Lung (tissue), 12 donors: ENCODE measurements around the gene ADTRP. TPM values are rescaled to one million over a fixed set of nuclear protein-coding genes. Genes with fewer than 3 reads are reported as not detected.

ENCODE experiments used
- ATAC-seq: fragments of 200-7000 bp; cut with Tn5 transposase; one replicate; pipeline ENCODE4 v1.9.1; 2020; ENCODE audit warnings: moderate number of reproducible peaks; ENCODE audit not compliant: insufficient read depth, low FRiP score
- DNase-seq, 3 donors: peaks; one replicate each; pipeline ENCODE4 v3.0.0-alpha.2; 2013 to 2017
- H3K27ac ChIP-seq, 2 donors: one replicate each; pipeline ENCODE4 v1.5.1; 2013; ENCODE audit warnings: mild to moderate bottlenecking in 2 of 2, moderate library complexity in 2 of 2, control low read depth in 1 of 2, inconsistent platforms in 1 of 2, low read depth in 1 of 2, low read length in 1 of 2
- H3K27me3 ChIP-seq, 3 donors: one replicate each; pipeline ENCODE4 v1.5.1; 2013; ENCODE audit warnings: low read length in 2 of 3; ENCODE audit not compliant: control insufficient read depth in 3 of 3, insufficient read depth in 3 of 3
- H3K36me3 ChIP-seq, 4 donors: one replicate each; pipeline ENCODE4 v1.5.1; 2013; ENCODE audit warnings: low read length in 4 of 4, mild to moderate bottlenecking in 1 of 4, moderate library complexity in 1 of 4; ENCODE audit not compliant: control insufficient read depth in 4 of 4, insufficient read depth in 4 of 4
- H3K4me1 ChIP-seq, 5 donors: one replicate each; pipeline ENCODE4 v1.5.1; 2013; ENCODE audit warnings: low read length in 5 of 5, mild to moderate bottlenecking in 2 of 5, moderate library complexity in 1 of 5; ENCODE audit not compliant: control insufficient read depth in 5 of 5, insufficient read depth in 5 of 5
- H3K4me3 ChIP-seq: one replicate; pipeline ENCODE4 v1.5.1; 2013; ENCODE audit warnings: mild to moderate bottlenecking, control low read depth, moderate library complexity
- H3K9ac ChIP-seq, 2 donors: one replicate each; pipeline ENCODE4 v1.5.1; 2013; ENCODE audit warnings: low read length in 2 of 2, control low read depth in 1 of 2; ENCODE audit not compliant: insufficient read depth in 1 of 2
- H3K9me3 ChIP-seq, 4 donors: one replicate each; pipeline ENCODE4 v1.5.1; 2013; ENCODE audit warnings: low read length in 3 of 4, mild to moderate bottlenecking in 1 of 4, moderate library complexity in 1 of 4; ENCODE audit not compliant: control insufficient read depth in 4 of 4, insufficient read depth in 3 of 4
- WGBS, 2 donors: extraction: QIAGEN DNeasy Blood & Tissue Kit; methylation state at CpG; one replicate each; pipeline ENCODE4 v1.1.7; 2013; 5-methylcytosine and 5-hydroxymethylcytosine counted together
- polyA plus RNA-seq, 2 donors: library from polyadenylated mRNA; stranded (reverse); fragments of 200-250 nt; gene quantifications; one replicate each; pipeline ENCODE4 v1.2.1, GENCODE V29; 2013
- total RNA-seq, 2 donors: library from RNA; depleted of rRNA in 1 of 2; stranded (reverse); fragments of >200 nt in 1 of 2; gene quantifications; one replicate each; pipeline ENCODE4 v1.2.1, GENCODE V29; 2014 to 2021
- TF ChIP-seq, protein P1 (sequence below): IDR thresholded peaks from 2 replicates; pipeline ENCODE4 v1.5.1; 2012; ENCODE audit warnings: mild to moderate bottlenecking; ENCODE audit errors: control extremely low read depth, extremely low read depth
- donor health status: control.
- donor health status: control.
- donor health status: Bipolar disorder and iron deficiency.
- donor health status: healthy.
- donor health status: DM: yes; HTN: yes; CAD: no.

The ADTRP gene
- total and polyA plus RNA-seq, 4 donors, result 3.9 to 8.0 (median 5.7) TPM

- H3K9ac ChIP-seq, result no peak overlapping the region
- H3K36me3 ChIP-seq, result no peaks in the 10 kb centered on the region
- H3K4me3 ChIP-seq, result no peak overlapping the region
- H3K27ac ChIP-seq, result no peak overlapping the region
- H3K9me3 ChIP-seq, result no peaks in the 10 kb centered on the region
- TF ChIP-seq, protein P1, sequence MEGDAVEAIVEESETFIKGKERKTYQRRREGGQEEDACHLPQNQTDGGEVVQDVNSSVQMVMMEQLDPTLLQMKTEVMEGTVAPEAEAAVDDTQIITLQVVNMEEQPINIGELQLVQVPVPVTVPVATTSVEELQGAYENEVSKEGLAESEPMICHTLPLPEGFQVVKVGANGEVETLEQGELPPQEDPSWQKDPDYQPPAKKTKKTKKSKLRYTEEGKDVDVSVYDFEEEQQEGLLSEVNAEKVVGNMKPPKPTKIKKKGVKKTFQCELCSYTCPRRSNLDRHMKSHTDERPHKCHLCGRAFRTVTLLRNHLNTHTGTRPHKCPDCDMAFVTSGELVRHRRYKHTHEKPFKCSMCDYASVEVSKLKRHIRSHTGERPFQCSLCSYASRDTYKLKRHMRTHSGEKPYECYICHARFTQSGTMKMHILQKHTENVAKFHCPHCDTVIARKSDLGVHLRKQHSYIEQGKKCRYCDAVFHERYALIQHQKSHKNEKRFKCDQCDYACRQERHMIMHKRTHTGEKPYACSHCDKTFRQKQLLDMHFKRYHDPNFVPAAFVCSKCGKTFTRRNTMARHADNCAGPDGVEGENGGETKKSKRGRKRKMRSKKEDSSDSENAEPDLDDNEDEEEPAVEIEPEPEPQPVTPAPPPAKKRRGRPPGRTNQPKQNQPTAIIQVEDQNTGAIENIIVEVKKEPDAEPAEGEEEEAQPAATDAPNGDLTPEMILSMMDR, result no peak
- DNase-seq (peak; percentile 48 to 59 (median 58)), ATAC-seq (no peak)
- 57 to 65% methylated on average over 9 of the region's 9 CpGs for WGBS, 2 donors
- no peaks in the 10 kb centered on the region for H3K27me3 ChIP-seq
- H3K4me1 ChIP-seq, result peaks cover 0 to 21% (median 5%) of the 10 kb centered on the region in 5 donors
Observed at GRCh38 chr6:11710311-11710761, 68.3 kb downstream of the ADTRP start.

- peaks cover 0 to 12% (median 1%) of the 10 kb centered on the region in 5 donors for H3K4me1 ChIP-seq
- DNase-seq (no peak), ATAC-seq (no peak)
- WGBS, 2 donors, result 75 to 93% methylated on average over 4 of the region's 4 CpGs
- H3K27me3 ChIP-seq, result no peaks in the 10 kb centered on the region
- H3K4me3 ChIP-seq, result no peak overlapping the region
- TF ChIP-seq, protein P1, result no peak
- H3K9ac ChIP-seq, result no peak overlapping the region
- H3K36me3 ChIP-seq, result no peaks in the 10 kb centered on the region
- no peaks in the 10 kb centered on the region for H3K9me3 ChIP-seq
- no peak overlapping the region for H3K27ac ChIP-seq
Observed at GRCh38 chr6:11706171-11706570, 72.4 kb downstream of the ADTRP start.

GRCh38 chr6:11705483-11705882 is 73.1 kb downstream of the ADTRP start:
- 66 to 75% methylated on average over 4 of the region's 4 CpGs for WGBS, 2 donors
- Histone ChIP-seq H3K27me3 (no peaks in the 10 kb centered on the region), H3K9me3 (no peaks in the 10 kb centered on the region), H3K4me3 (no peak overlapping the region), H3K4me1 (peaks cover 0 to 5% (median 0%) of the 10 kb centered on the region in 5 donors), H3K36me3 (no peaks in the 10 kb centered on the region), H3K9ac (no peak overlapping the region), H3K27ac (no peak overlapping the region)
- TF ChIP-seq, protein P1, result no peak
- ATAC-seq, result no peak
- no peak for DNase-seq

GRCh38 chr6:11705069-11705468 is 73.5 kb downstream of the ADTRP start:
- H3K36me3 ChIP-seq, result no peaks in the 10 kb centered on the region
- DNase-seq (no peak), ATAC-seq (no peak)
- H3K9ac ChIP-seq, result no peak overlapping the region
- 95 to 96% methylated on average over 7 of the region's 7 CpGs for WGBS, 2 donors
- no peaks in the 10 kb centered on the region for H3K9me3 ChIP-seq
- H3K4me3 ChIP-seq, result no peak overlapping the region
- peaks cover 0 to 1% (median 0%) of the 10 kb centered on the region in 5 donors for H3K4me1 ChIP-seq
- TF ChIP-seq, protein P1, result no peak
- no peaks in the 10 kb centered on the region for H3K27me3 ChIP-seq
- no peak overlapping the region for H3K27ac ChIP-seq
